IMR-90 (cell line): ENCODE measurements around the gene LSM7. TPM values are rescaled to one million over a fixed set of nuclear protein-coding genes. Genes with fewer than 3 reads are reported as not detected.

Experiments used
- ATAC-seq: fragments of 200-7000 bp; cut with Tn5 transposase; 2 replicates; pipeline ENCODE4 v1.9.1; 2020; ENCODE audit warnings: low read depth, mild to moderate bottlenecking, moderate library complexity
- BruUV-seq: library from RNA; stranded (reverse); fragments of 400-500 nt; replicated peaks from 2 replicates; lab custom pipeline; 2021; lab: Mats Ljungman, UMichigan
- CTCF ChIA-PET: fragments of 300-600 bp; formaldehyde crosslinking; extraction: SDS; loops from one replicate; lab custom pipeline; 2021; ENCODE audit warnings: antibody characterized with exemption; lab: Yijun Ruan, JAX
- POLR2A ChIA-PET: fragments of 300-600 bp; sonication (Branson Sonifier 250); formaldehyde crosslinking; loops from one replicate; lab custom pipeline; 2022; ENCODE audit warnings: antibody characterized with exemption; ENCODE audit not compliant: unreplicated experiment; lab: Charles Lee
- DNase-seq: peaks from one replicate; pipeline ENCODE4 v3.0.0; 2013
- H2AFZ ChIP-seq: replicated peaks from 2 replicates; pipeline ENCODE3; 2013; ENCODE audit warnings: low read length, mild to moderate bottlenecking; ENCODE audit not compliant: poor library complexity
- H2AK5ac ChIP-seq: 2 replicates; pipeline ENCODE4 v1.6.1; 2013; ENCODE audit warnings: low read depth, low read length, inconsistent platforms
- H2AK9ac ChIP-seq: replicated peaks from 2 replicates; pipeline ENCODE3; 2013; ENCODE audit warnings: mild to moderate bottlenecking, low read depth, low read length, moderate library complexity; ENCODE audit not compliant: poor library complexity
- H2BK120ac ChIP-seq: 2 replicates; pipeline ENCODE4 v1.6.1; 2013; ENCODE audit warnings: low read depth, low read length, inconsistent platforms
- H2BK15ac ChIP-seq: 3 replicates; pipeline ENCODE4 v1.6.1; 2013; ENCODE audit warnings: low read depth, low read length, inconsistent platforms
- H2BK20ac ChIP-seq: 2 replicates; pipeline ENCODE4 v1.6.1; 2013; ENCODE audit warnings: low read depth, mild to moderate bottlenecking, inconsistent platforms, low read length, moderate library complexity
- H2BK5ac ChIP-seq: 2 replicates; pipeline ENCODE4 v1.6.1; 2013; ENCODE audit warnings: mild to moderate bottlenecking, low read depth, low read length, inconsistent platforms; ENCODE audit not compliant: poor library complexity, severe bottlenecking
- H3K14ac ChIP-seq: replicated peaks from 2 replicates; pipeline ENCODE4 v1.6.1; 2013; ENCODE audit warnings: low read depth, low read length, inconsistent platforms
- H3K18ac ChIP-seq: 2 replicates; pipeline ENCODE4 v1.6.1; 2013; ENCODE audit warnings: low read depth, low read length, control low read depth
- H3K23ac ChIP-seq: 2 replicates; pipeline ENCODE4 v1.6.1; 2013; ENCODE audit warnings: low read depth, low read length, inconsistent platforms
- H3K27ac ChIP-seq: 2 replicates; pipeline ENCODE4 v1.5.1; 2013; ENCODE audit warnings: mild to moderate bottlenecking, control low read depth, low read length; ENCODE audit not compliant: insufficient read depth
- H3K27me3 ChIP-seq: 2 replicates; pipeline ENCODE4 v1.6.1; 2013; ENCODE audit warnings: low read length; ENCODE audit not compliant: control insufficient read depth, insufficient read depth
- H3K36me3 ChIP-seq: 2 replicates; pipeline ENCODE4 v1.6.1; 2013; ENCODE audit warnings: low read length, mixed read lengths; ENCODE audit not compliant: control insufficient read depth, insufficient read depth
- H3K4ac ChIP-seq: 2 replicates; pipeline ENCODE4 v1.6.1; 2013; ENCODE audit warnings: low read depth, low read length, inconsistent platforms
- H3K4me1 ChIP-seq: 2 replicates; pipeline ENCODE4 v1.6.1; 2013; ENCODE audit warnings: low read length, mixed read lengths; ENCODE audit not compliant: control insufficient read depth, insufficient read depth
- H3K4me2 ChIP-seq: 2 replicates; pipeline ENCODE4 v1.6.1; 2013; ENCODE audit warnings: low read depth, mild to moderate bottlenecking, control low read depth, low read length, moderate library complexity
- H3K4me3 ChIP-seq: 2 replicates; pipeline ENCODE4 v1.5.1; 2013; ENCODE audit warnings: low read depth, mild to moderate bottlenecking, control low read depth, low read length, moderate library complexity; ENCODE audit not compliant: insufficient read depth
- H3K56ac ChIP-seq: 2 replicates; pipeline ENCODE4 v1.6.1; 2013; ENCODE audit warnings: low read length, inconsistent platforms; ENCODE audit not compliant: insufficient read depth; ENCODE audit errors: extremely low read depth
- H3K79me1 ChIP-seq, 2 experiments: 2 replicates each; pipeline ENCODE4 v1.6.1; 2013; ENCODE audit warnings: low read length in 2 of 2, inconsistent platforms in 1 of 2, low read depth in 1 of 2
- H3K9ac ChIP-seq: 2 replicates; pipeline ENCODE4 v1.6.1; 2013; ENCODE audit warnings: low read depth, low read length, control low read depth
- H3K9me1 ChIP-seq: 2 replicates; pipeline ENCODE4 v1.6.1; 2013; ENCODE audit warnings: low read length, inconsistent platforms; ENCODE audit not compliant: insufficient read depth
- H3K9me3 ChIP-seq: 2 replicates; pipeline ENCODE4 v1.6.1; 2013; ENCODE audit warnings: low read length; ENCODE audit not compliant: control insufficient read depth, insufficient read depth
- H4K20me1 ChIP-seq: 2 replicates; pipeline ENCODE4 v1.6.1; 2013; ENCODE audit warnings: low read length, inconsistent platforms; ENCODE audit not compliant: insufficient read depth
- H4K5ac ChIP-seq: 2 replicates; pipeline ENCODE4 v1.6.1; 2013; ENCODE audit warnings: mild to moderate bottlenecking, low read depth, low read length, control low read depth
- H4K8ac ChIP-seq, 2 experiments: 2 replicates each; pipeline ENCODE4 v1.6.1; 2013; ENCODE audit warnings: low read depth in 2 of 2, low read length in 2 of 2, control low read depth in 1 of 2, inconsistent platforms in 1 of 2
- H4K91ac ChIP-seq: 2 replicates; pipeline ENCODE4 v1.6.1; 2013; ENCODE audit warnings: low read depth, low read length, inconsistent platforms; ENCODE audit not compliant: insufficient read depth
- MXI1 ChIP-seq: IDR thresholded peaks from 2 replicates; pipeline ENCODE4 v1.6.1; 2012; ENCODE audit warnings: low read depth, mild to moderate bottlenecking, low read length, moderate library complexity, borderline replicate concordance
- POLR2A ChIP-seq: IDR thresholded peaks from 2 replicates; pipeline ENCODE4 v1.6.1; 2012; ENCODE audit warnings: mild to moderate bottlenecking, low read depth, low read length
- WGBS, 2 experiments: methylation state at CpG; one replicate each; pipeline versions ENCODE4 v1.1.5 to v1.1.7; 2013; ENCODE audit warnings: missing lambda C conversion rate in 2 of 2; ENCODE audit not compliant: insufficient read length in 1 of 2; ENCODE audit errors: extremely low coverage in 2 of 2; 5-methylcytosine and 5-hydroxymethylcytosine counted together
- dilution Hi-C: fragments of 300-500 bp; cut with HindIII; formaldehyde crosslinking; loops from one replicate; pipeline ENCODE4 v1.14.3; 2018; ENCODE audit warnings: low sequenced_read_pairs; ENCODE audit not compliant: unreplicated experiment
- in situ Hi-C: fragments of 300-500 bp; cut with MboI; formaldehyde crosslinking; loops from 3 replicates; pipeline ENCODE4 v1.14.3; 2019; ENCODE audit warnings: low sequenced_read_pairs, inconsistent platforms, mixed read lengths
- intact Hi-C: fragments of 100-400 bp; cut with micrococcal nuclease; formaldehyde crosslinking; loops from 2 replicates; pipeline ENCODE4 v1.10.0; 2022
- polyA plus RNA-seq, 3 experiments: library from polyadenylated mRNA; depleted of rRNA; stranded (reverse); fragments of >200 nt; gene quantifications; 2 replicates each; pipeline ENCODE4 v1.2.3, GENCODE V29; 2012; ENCODE audit warnings: low replicate concordance in 1 of 3
- total RNA-seq: library from RNA; depleted of rRNA; stranded (reverse); fragments of >200 nt; gene quantifications from 2 replicates; pipeline ENCODE4 v1.2.3, GENCODE V29; 2012

The LSM7 gene
- total and polyA plus RNA-seq, 2 of the 4 experiments (the other 2 are of a cell fraction): 145 to 708 TPM

GRCh38 chr19:2336528-2337328, 8.3 kb upstream of the LSM7 start:
- H3K56ac ChIP-seq: no peak overlapping the region
- H3K14ac ChIP-seq: no peak overlapping the region
- no peak overlapping the region for H3K4me2 ChIP-seq
- H4K20me1 ChIP-seq: peaks cover 34% of the 10 kb centered on the region
- H2BK5ac ChIP-seq: no peak overlapping the region
- H3K18ac ChIP-seq: no peak overlapping the region
- 84% methylated on average over 16 of the region's 33 CpGs; no CpG with 5 or more reads in 1 of the 2 experiments for WGBS, 2 experiments
- no peak overlapping the region for H3K4me3 ChIP-seq
- H3K4ac ChIP-seq: no peak overlapping the region
- dilution Hi-C loops (no loop called here), intact Hi-C loops (no loop called here), in situ Hi-C loops (no loop called here)
- no TSS peak for BruUV-seq
- H3K79me1 ChIP-seq: peaks cover 20 to 49% of the 10 kb centered on the region in 2 experiments
- H3K27me3 ChIP-seq: no peaks in the 10 kb centered on the region
- H3K27ac ChIP-seq: no peak overlapping the region
- H3K9ac ChIP-seq: no peak overlapping the region
- peaks cover 13% of the 10 kb centered on the region for H3K36me3 ChIP-seq
- no peak overlapping the region for H4K5ac ChIP-seq
- H2AK5ac ChIP-seq: no peak overlapping the region
- ChIA-PET POLR2A (no interaction called here), CTCF (no interaction called here)
- no peaks in the 10 kb centered on the region for H3K4me1 ChIP-seq
- H4K8ac ChIP-seq: no peak overlapping the region
- H2BK20ac ChIP-seq: no peak overlapping the region
- H2BK120ac ChIP-seq: no peak overlapping the region
- H3K9me3 ChIP-seq: no peaks in the 10 kb centered on the region
- no peak overlapping the region for H2AK9ac ChIP-seq
- no peak for ATAC-seq
- H2BK15ac ChIP-seq: no peak overlapping the region
- peaks cover 13% of the 10 kb centered on the region for H3K9me1 ChIP-seq
- TF ChIP-seq MXI1 (no peak), POLR2A (no peak)
- no peak for DNase-seq
- H3K23ac ChIP-seq: no peak overlapping the region
- H2AFZ ChIP-seq: no peak overlapping the region
- H4K91ac ChIP-seq: no peak overlapping the region
